ENCODE measurements around the gene SCP2.

Gene SCP2

GRCh38 chr1:53014791-53015507, 87.9 kb downstream of the SCP2 start:
- no peak; the same call in 1 of the 2 replicates for TF ChIP-seq NFIC (IDR thresholded peaks at IDR 0.05)
- TF ChIP-seq REST (IDR thresholded peaks at IDR 0.05; ENCODE audit: low read depth), result no peak
- peak; percentile 23; the same call in 1 of the 2 replicates for TF ChIP-seq EGR1 (IDR thresholded peaks at IDR 0.05)
- peak; percentile 15; the same call in 1 of the 2 replicates for TF ChIP-seq RAD21 (IDR thresholded peaks at IDR 0.05; ENCODE audit: low read depth)
- no peak for TF ChIP-seq CREB1 (IDR thresholded peaks at IDR 0.05; ENCODE audit: low read depth)
- no peak for TF ChIP-seq CEBPB (IDR thresholded peaks at IDR 0.05)
- peak; percentile 73 for TF ChIP-seq TAF1 (IDR thresholded peaks at IDR 0.05; ENCODE audit: low read depth)
- peak; percentile 23; the same call in 1 of the 2 replicates for TF ChIP-seq EP300 (IDR thresholded peaks at IDR 0.05; ENCODE audit: borderline replicate concordance)
- TF ChIP-seq MAX (IDR thresholded peaks at IDR 0.05), result peak; percentile 79
- peak; percentile 31; the same call in 1 of the 2 replicates for TF ChIP-seq TEAD4 (IDR thresholded peaks at IDR 0.05)
- TF ChIP-seq YY1 (IDR thresholded peaks at IDR 0.05; ENCODE audit: low read depth), result peak; percentile 77
- TF ChIP-seq ZBTB7A (IDR thresholded peaks at IDR 0.05; ENCODE audit: low read depth), result no peak
- TF ChIP-seq FOXM1 (IDR thresholded peaks at IDR 0.05; ENCODE audit: borderline replicate concordance, low read depth), result no peak; the same call in 1 of the 2 replicates
- peak; percentile 58 for TF ChIP-seq USF1 (IDR thresholded peaks at IDR 0.05)
- 0 out of 2 replicates have a peak, but pooled peaks have one; percentile 42 for TF ChIP-seq TCF12 (IDR thresholded peaks at IDR 0.05; ENCODE audit: low read depth)

- TF ChIP-seq TAF1 (IDR thresholded peaks at IDR 0.05; ENCODE audit: low read depth) (no peak), TCF12 (IDR thresholded peaks at IDR 0.05; ENCODE audit: low read depth) (no peak), MAX (IDR thresholded peaks at IDR 0.05) (no peak), ZBTB7A (IDR thresholded peaks at IDR 0.05; ENCODE audit: low read depth) (no peak), USF1 (IDR thresholded peaks at IDR 0.05) (no peak), CEBPB (IDR thresholded peaks at IDR 0.05) (no peak), FOXM1 (IDR thresholded peaks at IDR 0.05; ENCODE audit: borderline replicate concordance, low read depth) (no peak), RAD21 (IDR thresholded peaks at IDR 0.05; ENCODE audit: low read depth) (no peak), REST (IDR thresholded peaks at IDR 0.05; ENCODE audit: low read depth) (no peak), CREB1 (IDR thresholded peaks at IDR 0.05; ENCODE audit: low read depth) (no peak), EGR1 (IDR thresholded peaks at IDR 0.05) (no peak), EP300 (IDR thresholded peaks at IDR 0.05; ENCODE audit: borderline replicate concordance) (no peak), NFIC (IDR thresholded peaks at IDR 0.05) (no peak), TEAD4 (IDR thresholded peaks at IDR 0.05) (no peak), YY1 (IDR thresholded peaks at IDR 0.05; ENCODE audit: low read depth) (no peak)
Measured at GRCh38 chr1:53015508-53015860, 88.4 kb downstream of the SCP2 start.

- TF ChIP-seq TEAD4 (IDR thresholded peaks at IDR 0.05) (no peak), USF1 (IDR thresholded peaks at IDR 0.05) (no peak), TCF12 (IDR thresholded peaks at IDR 0.05; ENCODE audit: low read depth) (no peak), REST (IDR thresholded peaks at IDR 0.05; ENCODE audit: low read depth) (no peak), CEBPB (IDR thresholded peaks at IDR 0.05) (no peak), TAF1 (IDR thresholded peaks at IDR 0.05; ENCODE audit: low read depth) (no peak), EGR1 (IDR thresholded peaks at IDR 0.05) (no peak), MAX (IDR thresholded peaks at IDR 0.05) (no peak), ZBTB7A (IDR thresholded peaks at IDR 0.05; ENCODE audit: low read depth) (no peak), YY1 (IDR thresholded peaks at IDR 0.05; ENCODE audit: low read depth) (no peak), NFIC (IDR thresholded peaks at IDR 0.05) (no peak)
Measured at GRCh38 chr1:53016705-53017104, 89.6 kb downstream of the SCP2 start.

Measured in Ishikawa (cell line).